Non-pigmented ciliary epithelial cell (primary cell): ENCODE results near the gene FAM124A.

Experiments
- DNase-seq: peaks from one replicate; pipeline ENCODE4 v3.0.0-alpha.2; 2010; ENCODE audit warnings: low read depth

FAM124A gene

GRCh38 chr13:51221108-51221507 is 1.1 kb upstream of the FAM124A start:
- no peak for DNase-seq

GRCh38 chr13:51221674-51222036 is 543 bp upstream of the FAM124A start:
- DNase-seq: no peak

DNA sequence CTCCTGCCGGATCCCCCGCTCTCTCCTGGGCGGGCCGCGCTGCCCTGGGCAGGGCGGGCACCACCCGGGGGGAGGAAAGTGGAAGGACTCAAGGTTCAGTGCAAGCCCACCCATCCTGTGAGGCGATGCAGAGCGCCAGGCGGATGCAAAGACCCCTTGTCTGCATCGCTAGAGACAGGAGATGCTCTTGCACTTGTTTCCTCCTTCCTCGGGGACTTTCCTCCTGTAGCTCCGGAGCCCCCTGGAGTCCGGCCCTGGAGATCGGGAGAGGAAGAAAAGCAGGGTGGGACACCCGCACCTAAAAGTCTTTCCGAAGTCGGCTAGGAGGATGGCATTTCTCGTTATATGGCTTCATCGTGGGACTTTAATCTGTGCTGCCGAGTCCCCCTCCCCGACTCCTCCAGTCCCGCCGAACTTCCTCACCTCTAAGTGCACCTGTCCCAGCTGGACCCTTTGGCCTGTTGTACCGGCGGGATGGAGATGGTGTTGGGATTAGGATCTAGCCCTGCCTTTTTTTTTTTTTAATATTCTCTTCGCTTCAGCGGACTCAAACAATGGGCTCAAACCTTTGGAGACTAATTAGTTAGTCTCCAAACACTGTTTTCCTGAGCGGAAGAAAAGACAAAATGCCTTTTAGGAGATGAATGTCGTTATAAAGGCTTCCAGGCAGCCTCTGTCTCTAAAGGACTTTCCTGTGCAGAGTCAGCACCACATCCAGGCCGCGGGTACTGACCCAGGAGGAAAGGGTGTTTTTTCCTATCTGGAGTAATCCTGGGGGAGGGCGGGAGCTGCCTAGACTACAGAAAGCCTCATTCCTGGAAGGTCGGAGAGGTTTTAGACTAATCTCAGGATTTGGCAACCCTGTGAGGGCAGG is 725 bp downstream of the FAM124A start:
- DNase-seq: no peak

GRCh38 chr13:51223560-51224270 is 1.5 kb downstream of the FAM124A start:
- DNase-seq: no peak

DNA sequence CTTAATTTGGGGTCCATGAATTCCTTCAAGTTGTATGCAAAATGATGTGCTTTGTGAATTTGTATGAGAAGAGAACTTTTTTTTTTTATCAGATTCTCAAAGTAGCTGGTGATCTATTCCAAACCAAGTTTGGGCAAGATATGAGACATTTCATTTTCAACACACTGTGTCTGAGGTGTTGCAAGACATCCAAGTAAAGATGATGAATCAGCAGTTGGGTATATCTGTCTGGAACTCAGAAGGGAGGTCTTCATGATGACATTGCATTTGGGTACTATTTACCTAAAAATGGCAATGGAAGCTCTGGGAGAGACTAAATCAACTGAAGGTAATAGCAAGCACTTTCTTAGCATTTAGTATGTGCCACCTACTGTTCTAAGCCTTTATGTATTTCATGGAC is 2.8 kb downstream of the FAM124A start:
- DNase-seq: no peak

- no peak for DNase-seq
Measured at GRCh38 chr13:51227404-51227803, 5.2 kb downstream of the FAM124A start.

DNA sequence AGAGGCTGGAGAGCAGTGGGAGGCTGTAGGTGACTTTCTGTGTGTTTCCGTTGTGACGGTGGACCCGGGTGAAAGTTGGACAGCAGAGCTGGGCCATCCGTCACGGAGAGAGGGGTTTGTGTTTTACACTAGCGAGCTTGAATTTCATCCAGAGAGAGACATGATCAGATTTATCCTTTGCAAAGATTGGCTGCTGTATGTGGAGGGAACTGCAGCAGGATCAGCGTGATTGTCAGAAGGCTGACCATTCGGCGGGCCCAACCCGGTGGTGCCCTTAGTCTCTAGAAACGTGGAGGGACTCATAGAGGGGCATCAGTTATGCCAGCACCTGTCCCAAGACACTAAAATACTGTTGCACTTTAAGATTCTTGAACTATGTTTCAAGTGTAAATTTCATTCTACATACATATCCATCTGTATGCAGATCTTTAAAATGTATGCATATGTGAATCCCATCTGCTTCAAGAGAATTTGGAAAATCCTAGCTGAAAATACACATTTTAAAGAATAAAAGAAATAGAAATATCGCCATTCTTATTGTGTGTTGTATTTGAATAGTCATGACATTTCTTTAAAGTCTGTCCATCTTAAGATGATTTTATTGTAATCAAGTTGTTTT is 7.0 kb downstream of the FAM124A start:
- DNase-seq: no peak

- no peak for DNase-seq
Measured at GRCh38 chr13:51229731-51230130, 7.5 kb downstream of the FAM124A start.

DNA sequence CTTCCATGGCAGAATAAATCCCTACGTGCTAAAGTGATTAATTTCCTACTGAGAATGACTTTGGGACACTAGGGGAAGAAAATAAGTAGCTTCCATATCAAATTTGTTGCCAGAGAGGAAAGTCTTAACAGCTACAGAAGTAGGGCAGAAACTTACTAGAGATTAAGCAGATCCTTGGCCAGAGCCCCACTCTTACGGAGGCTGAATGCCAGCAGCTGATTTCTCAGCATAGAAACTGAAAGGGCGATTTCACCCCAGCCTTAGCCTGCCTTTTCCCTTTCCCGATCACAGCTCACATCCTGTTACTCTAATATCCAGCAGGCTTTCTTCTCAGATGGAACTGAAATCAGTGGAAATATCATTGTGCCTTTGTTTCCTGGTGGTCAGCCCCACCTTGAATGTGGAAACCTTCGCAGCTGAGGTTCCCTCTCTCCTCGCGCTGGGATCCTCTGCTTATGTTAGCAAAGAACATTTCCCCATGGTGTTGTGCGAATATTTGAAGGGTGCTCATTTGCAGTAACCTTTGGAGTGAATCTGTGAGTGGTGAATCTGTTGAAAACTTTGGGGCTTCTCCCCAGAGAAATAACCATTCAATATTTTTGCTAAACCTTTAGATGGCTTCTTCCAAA is 8.4 kb downstream of the FAM124A start:
- DNase-seq: no peak

DNA sequence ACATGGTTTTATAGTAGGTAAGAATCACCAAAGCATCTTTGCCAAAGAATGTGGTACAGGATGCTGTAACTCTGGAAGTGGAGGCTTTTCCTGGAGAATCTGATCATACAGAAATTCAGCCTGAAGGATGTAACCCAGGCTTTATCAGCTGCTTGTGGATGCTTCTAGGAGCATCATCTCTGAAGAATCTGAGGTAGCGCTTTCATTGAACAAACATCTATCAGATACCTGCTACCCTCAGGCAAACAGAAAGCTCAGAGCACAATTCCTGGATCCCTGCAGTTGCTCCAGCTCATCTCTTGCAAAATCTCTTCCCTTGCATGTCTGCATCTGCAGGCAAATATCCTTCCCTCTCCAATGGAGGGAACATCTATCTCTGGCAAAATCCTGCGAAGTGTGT is 9.3 kb downstream of the FAM124A start:
- DNase-seq: no peak

- no peak for DNase-seq
Measured at GRCh38 chr13:51232328-51232727, 10.1 kb downstream of the FAM124A start.

- DNase-seq: no peak
Measured at GRCh38 chr13:51233117-51233826, 11.1 kb downstream of the FAM124A start.

DNA sequence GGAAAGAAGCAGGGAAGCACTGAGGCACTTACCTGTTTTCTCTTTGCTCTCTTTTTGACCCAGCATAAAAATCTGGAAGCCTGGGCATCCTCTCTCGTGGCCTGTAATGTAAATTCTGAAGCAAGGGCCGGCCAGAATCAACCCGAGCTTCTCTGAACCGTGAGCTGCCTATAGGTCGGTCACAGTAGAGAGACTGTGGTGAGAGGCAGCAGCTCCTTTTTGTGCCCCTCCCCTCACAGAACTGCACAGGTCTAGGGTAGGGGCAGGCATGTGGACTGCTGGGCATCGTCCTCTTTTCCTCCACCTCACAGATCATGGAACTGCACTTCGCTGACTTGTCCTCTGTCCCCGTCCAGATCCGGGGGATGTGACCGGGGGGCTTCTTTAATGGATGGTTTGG is 12.5 kb downstream of the FAM124A start:
- DNase-seq: no peak

DNA sequence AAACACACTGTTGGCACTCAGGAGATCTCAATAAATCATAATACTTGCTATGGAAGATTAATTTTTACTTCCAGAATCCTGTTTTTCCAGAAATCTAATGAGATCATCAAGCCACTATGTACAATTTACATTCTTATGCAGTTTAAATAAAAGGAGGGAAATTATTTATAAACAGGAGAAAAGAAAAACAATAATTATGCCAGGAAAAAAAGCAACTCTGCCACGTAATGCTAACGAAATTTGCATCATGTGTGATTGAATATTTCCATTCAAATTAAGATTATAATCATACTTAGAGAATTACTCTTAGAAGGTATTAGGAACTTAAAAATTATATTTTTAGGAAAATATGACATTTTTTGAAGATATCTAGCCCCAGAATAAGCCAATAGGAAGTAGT is 13.0 kb downstream of the FAM124A start:
- no peak for DNase-seq

- no peak for DNase-seq
Measured at GRCh38 chr13:51235756-51236490, 13.7 kb downstream of the FAM124A start.

DNA sequence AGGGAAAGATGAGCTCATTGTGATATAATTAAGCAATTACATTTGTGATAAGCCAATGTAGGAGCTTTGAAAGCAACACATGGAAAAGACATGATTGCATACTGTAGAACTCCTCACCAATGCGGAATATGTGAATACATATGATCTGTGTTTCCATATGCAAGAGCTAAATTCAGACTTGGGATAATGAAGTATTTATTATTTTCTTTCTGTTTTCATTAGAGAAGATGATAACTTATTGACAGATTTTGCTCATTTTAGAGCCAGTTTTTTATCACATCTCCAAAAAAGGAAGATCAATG is 14.2 kb downstream of the FAM124A start:
- DNase-seq: no peak

- no peak for DNase-seq
Measured at GRCh38 chr13:51237386-51237785, 15.2 kb downstream of the FAM124A start.

DNA sequence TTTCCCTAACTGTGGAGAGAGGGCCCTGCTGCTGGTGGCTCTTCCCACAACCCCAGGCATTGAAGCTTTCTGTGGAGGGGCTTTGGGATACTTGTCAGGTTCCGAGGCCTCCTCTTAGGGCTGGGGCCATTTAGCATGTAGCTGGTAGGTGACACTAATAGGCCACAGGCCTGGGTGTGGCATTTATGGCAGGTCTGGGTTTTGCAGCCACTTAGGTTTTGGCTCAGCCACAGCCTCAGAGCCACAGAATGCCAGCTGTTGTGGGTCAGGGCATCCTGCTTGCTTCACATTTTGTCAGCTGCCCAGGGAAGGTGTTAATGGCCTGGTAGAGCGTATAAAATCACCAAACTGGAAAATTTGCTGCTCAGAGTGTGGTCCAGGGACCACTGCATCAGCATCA is 15.7 kb downstream of the FAM124A start:
- no peak for DNase-seq

DNA sequence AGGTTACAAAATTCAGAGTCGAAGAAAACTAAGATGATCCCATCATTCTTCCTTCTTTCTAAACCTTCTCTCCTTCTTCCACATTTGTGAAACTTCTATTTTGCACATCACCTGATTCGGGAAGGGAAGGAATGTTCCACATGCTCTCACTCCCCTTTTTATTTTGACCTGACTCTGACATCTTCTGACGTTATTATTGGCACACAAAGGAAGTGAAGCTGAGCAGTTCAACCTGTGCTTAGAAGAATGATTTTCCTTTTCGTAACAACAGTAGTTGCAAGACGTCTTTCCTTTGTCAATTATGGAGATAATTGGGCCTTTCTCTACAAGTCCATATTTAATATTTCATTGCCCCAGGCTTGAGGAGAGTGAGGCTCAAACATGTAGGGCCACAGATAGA is 18.0 kb downstream of the FAM124A start:
- DNase-seq: no peak

DNA sequence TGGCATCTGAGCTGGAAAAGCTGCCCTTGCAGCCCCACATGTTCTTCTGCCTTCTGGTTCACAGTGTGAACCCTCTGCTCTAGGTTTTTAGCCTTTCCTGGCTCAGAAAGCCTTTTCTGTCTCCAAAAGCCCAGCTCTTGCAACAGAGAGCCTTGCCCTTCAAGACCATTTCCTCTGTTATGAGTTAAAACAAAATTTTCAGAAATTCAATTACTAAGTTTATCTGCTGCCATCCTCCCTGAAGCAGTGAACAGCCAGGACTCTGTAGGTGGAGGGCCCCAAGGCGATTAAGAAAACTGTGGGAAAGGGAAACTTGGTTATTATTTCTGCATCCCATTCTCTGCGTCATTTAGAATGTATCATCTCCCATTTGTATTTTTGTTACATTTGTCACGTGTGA is 18.8 kb downstream of the FAM124A start:
- no peak for DNase-seq

GRCh38 chr13:51241720-51242119 is 19.5 kb downstream of the FAM124A start:
- DNase-seq: no peak

DNA sequence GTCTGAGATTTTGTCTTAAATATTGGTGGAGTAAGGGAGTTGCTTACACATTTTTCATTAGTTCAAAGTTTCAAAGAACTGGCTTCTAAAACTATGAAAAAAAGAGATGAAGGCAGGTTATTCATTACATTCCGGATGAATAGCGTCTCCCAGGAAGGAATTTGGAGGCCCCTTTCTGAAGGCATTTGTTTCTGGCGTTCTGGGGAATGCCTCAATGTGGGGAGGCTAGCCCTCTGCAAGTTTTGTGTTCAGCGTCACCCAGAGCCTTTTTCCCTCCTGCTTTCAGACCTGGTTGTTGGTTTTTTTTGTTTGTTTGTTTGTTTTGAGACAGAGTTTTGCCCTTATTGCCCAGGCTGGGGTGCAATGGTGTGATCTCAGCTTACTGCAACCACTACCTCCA is 21.0 kb downstream of the FAM124A start:
- no peak for DNase-seq
